ENCODE measurements around the gene LMCD1.

GRCh38 chr3:8460815-8461456 is 40.7 kb upstream of the LMCD1 start:
- TF ChIP-seq, protein P1, sequence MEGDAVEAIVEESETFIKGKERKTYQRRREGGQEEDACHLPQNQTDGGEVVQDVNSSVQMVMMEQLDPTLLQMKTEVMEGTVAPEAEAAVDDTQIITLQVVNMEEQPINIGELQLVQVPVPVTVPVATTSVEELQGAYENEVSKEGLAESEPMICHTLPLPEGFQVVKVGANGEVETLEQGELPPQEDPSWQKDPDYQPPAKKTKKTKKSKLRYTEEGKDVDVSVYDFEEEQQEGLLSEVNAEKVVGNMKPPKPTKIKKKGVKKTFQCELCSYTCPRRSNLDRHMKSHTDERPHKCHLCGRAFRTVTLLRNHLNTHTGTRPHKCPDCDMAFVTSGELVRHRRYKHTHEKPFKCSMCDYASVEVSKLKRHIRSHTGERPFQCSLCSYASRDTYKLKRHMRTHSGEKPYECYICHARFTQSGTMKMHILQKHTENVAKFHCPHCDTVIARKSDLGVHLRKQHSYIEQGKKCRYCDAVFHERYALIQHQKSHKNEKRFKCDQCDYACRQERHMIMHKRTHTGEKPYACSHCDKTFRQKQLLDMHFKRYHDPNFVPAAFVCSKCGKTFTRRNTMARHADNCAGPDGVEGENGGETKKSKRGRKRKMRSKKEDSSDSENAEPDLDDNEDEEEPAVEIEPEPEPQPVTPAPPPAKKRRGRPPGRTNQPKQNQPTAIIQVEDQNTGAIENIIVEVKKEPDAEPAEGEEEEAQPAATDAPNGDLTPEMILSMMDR (conservative IDR thresholded peaks at IDR 0.05; ENCODE audit: low read length): no peak
- no peak for TF ChIP-seq EZH2phosphoT487 (IDR thresholded peaks at IDR 0.05; ENCODE audit: borderline replicate concordance, low read depth, low read length)
